ENCODE results near the gene CIP2A. TPM values are rescaled to one million over a fixed set of nuclear protein-coding genes. Genes with fewer than 3 reads are reported as not detected.

Gene CIP2A
- total and polyA plus RNA-seq, 2 donors from 2014 or later: 0.82 to 3.5 TPM

GRCh38 chr3:108602249-108602934, 13.2 kb upstream of the CIP2A start:
- DNase-seq (peak in 3 of 5 donors; percentile 19 to 45 (median 43)), FAIRE-seq (no peak)
- H3K27me3 ChIP-seq (ENCODE audit: control insufficient read depth, insufficient read depth, low read length): no peaks in the 10 kb centered on the region
- H3K9ac ChIP-seq (ENCODE audit: low read length in 3 of 3): peak overlapping the region in 1 of 3 donors; percentile 36
- no peaks in the 10 kb centered on the region for H3K36me3 ChIP-seq (ENCODE audit: control insufficient read depth in 2 of 3, insufficient read depth in 3 of 3, low read length in 3 of 3)
- H3K4me1 ChIP-seq (ENCODE audit: control insufficient read depth in 2 of 3, insufficient read depth in 2 of 3, low read depth in 1 of 3, low read length in 3 of 3): peaks cover 3 to 7% (median 4%) of the 10 kb centered on the region in 3 donors
- H3K27ac ChIP-seq (ENCODE audit: low read depth in 2 of 2, low read length in 2 of 2): peak overlapping the region in 1 of 2 donors; percentile 9
- no peak overlapping the region for H3K4me3 ChIP-seq (ENCODE audit: low read length in 3 of 3)
- no peaks in the 10 kb centered on the region for H3K9me3 ChIP-seq (ENCODE audit: control insufficient read depth in 2 of 3, insufficient read depth in 1 of 3, low read length in 3 of 3)
- TF ChIP-seq CTCF (IDR thresholded peaks at IDR 0.05; ENCODE audit: borderline replicate concordance, extremely low read depth, insufficient read depth): no peak
- intact Hi-C loops (cut with DNase I): no loop called here

GRCh38 chr3:108599677-108600409, 10.6 kb upstream of the CIP2A start:
- FAIRE-seq (no peak), DNase-seq (no peak)
- Histone ChIP-seq H3K9me3 (ENCODE audit: control insufficient read depth in 2 of 3, insufficient read depth in 1 of 3, low read length in 3 of 3) (no peaks in the 10 kb centered on the region), H3K27me3 (ENCODE audit: control insufficient read depth, insufficient read depth, low read length) (no peaks in the 10 kb centered on the region), H3K4me3 (ENCODE audit: low read length in 3 of 3) (no peak overlapping the region), H3K27ac (ENCODE audit: low read depth in 2 of 2, low read length in 2 of 2) (no peak overlapping the region), H3K4me1 (ENCODE audit: control insufficient read depth in 2 of 3, insufficient read depth in 2 of 3, low read depth in 1 of 3, low read length in 3 of 3) (peaks cover 3 to 7% (median 4%) of the 10 kb centered on the region in 3 donors), H3K9ac (ENCODE audit: low read length in 3 of 3) (no peak overlapping the region), H3K36me3 (ENCODE audit: control insufficient read depth in 2 of 3, insufficient read depth in 3 of 3, low read length in 3 of 3) (no peaks in the 10 kb centered on the region)
- intact Hi-C loops (cut with DNase I): no loop called here
- no peak for TF ChIP-seq CTCF (IDR thresholded peaks at IDR 0.05; ENCODE audit: borderline replicate concordance, extremely low read depth, insufficient read depth)

GRCh38 chr3:108598375-108598774, 9.1 kb upstream of the CIP2A start:
- DNase-seq (no peak), FAIRE-seq (no peak)
- TF ChIP-seq CTCF (IDR thresholded peaks at IDR 0.05; ENCODE audit: borderline replicate concordance, extremely low read depth, insufficient read depth): no peak
- H3K36me3 ChIP-seq (ENCODE audit: control insufficient read depth in 2 of 3, insufficient read depth in 3 of 3, low read length in 3 of 3): no peaks in the 10 kb centered on the region
- peaks cover 3 to 7% (median 4%) of the 10 kb centered on the region in 3 donors for H3K4me1 ChIP-seq (ENCODE audit: control insufficient read depth in 2 of 3, insufficient read depth in 2 of 3, low read depth in 1 of 3, low read length in 3 of 3)
- intact Hi-C loops (cut with DNase I): no loop called here
- no peaks in the 10 kb centered on the region for H3K27me3 ChIP-seq (ENCODE audit: control insufficient read depth, insufficient read depth, low read length)
- H3K4me3 ChIP-seq (ENCODE audit: low read length in 3 of 3): no peak overlapping the region
- H3K9ac ChIP-seq (ENCODE audit: low read length in 3 of 3): no peak overlapping the region
- H3K9me3 ChIP-seq (ENCODE audit: control insufficient read depth in 2 of 3, insufficient read depth in 1 of 3, low read length in 3 of 3): no peaks in the 10 kb centered on the region
- H3K27ac ChIP-seq (ENCODE audit: low read depth in 2 of 2, low read length in 2 of 2): no peak overlapping the region
